ENCODE data around the gene DMP1. TPM values are rescaled to one million over a fixed set of nuclear protein-coding genes. Genes with fewer than 3 reads are reported as not detected.

Gene DMP1
- total RNA-seq, 2 donors from 2014 or later: not detected

DNA sequence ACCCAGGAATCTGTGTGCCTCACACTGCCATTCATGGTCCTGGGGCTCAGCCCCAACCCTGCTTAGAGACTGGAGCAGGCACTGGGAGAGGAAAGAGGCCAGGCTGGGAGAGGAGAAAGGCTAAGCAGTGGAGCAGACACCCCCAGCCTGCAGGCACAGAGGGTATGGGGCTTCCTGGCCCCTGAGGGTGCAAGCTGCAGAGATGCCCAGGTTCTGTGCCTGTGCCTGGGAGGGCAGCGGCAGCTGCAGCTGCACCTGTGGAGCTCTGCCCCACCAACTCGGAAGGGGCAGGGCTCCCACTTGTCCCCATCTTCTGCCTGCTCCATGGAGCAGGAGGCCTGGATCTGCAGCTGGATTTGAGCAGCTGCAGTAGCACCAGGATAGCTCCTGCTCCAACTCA lies 47.9 kb downstream of the DMP1 start:
- no peak for DNase-seq
- ATAC-seq (replicated peaks in 1 of 2): no peak
- peaks cover 4 to 5% of the 10 kb centered on the region in 2 donors for H3K9me3 Mint-ChIP-seq
- no peaks in the 10 kb centered on the region for H3K4me1 Mint-ChIP-seq (ENCODE audit: low read depth)
- peaks cover 3 to 4% of the 10 kb centered on the region in 2 donors for H3K36me3 Mint-ChIP-seq (ENCODE audit: insufficient read depth in 2 of 2)
- H3K27ac Mint-ChIP-seq: no peak overlapping the region
- peaks cover 6% of the 10 kb centered on the region for H3K27me3 Mint-ChIP-seq (ENCODE audit: low read depth)
- no peak overlapping the region for H3K4me3 Mint-ChIP-seq

DNA sequence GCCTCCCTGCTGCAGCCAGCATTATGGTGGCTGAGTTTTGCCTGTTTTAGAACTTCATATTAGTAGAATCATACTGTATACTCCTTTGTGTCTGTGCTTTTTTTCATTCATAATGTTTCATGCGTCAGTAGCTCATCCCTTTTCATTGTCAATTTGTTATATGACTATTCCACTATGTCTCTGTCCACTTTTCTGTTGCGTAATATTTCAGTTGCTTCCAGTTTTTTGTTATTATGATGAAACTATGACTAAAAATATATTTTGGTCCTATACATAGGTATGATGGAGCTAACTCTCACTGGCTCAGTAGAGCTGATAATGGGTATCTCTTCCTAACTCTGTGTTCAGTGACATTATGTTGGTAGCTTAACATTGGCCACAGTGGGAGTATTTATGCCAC lies 48.3 kb downstream of the DMP1 start:
- DNase-seq (no peak), ATAC-seq (replicated peaks in 1 of 2) (no peak)
- Mint-ChIP-seq H3K27ac (no peak overlapping the region), H3K9me3 (peaks cover under 1 to 2% of the 10 kb centered on the region in 2 donors), H3K4me3 (no peak overlapping the region), H3K36me3 (ENCODE audit: insufficient read depth in 2 of 2) (peaks cover 0 to under 1% of the 10 kb centered on the region in 2 donors), H3K27me3 (ENCODE audit: low read depth) (peaks cover 6% of the 10 kb centered on the region), H3K4me1 (ENCODE audit: low read depth) (no peaks in the 10 kb centered on the region)

DNA sequence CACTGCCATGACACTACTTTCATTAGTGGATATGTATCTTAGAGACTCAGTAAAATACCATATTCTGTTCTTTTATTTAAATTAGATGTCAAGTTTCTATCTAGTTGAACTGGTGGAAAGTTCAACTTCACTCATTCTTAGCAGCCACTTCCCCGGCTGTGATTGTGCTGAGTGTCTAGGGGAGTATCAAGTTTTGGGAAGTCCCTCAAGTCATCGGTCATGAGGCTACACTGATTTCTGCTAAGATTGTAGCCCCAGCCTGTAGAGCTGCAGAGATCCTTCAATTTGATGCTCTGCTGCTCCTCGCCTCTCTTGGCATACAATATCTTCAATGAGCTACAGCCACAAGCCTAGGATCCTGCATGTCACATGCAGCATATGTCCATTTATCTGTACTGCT lies 53.9 kb downstream of the DMP1 start:
- H3K4me1 Mint-ChIP-seq (ENCODE audit: low read depth): no peaks in the 10 kb centered on the region
- H3K27ac Mint-ChIP-seq: no peak overlapping the region

DNA sequence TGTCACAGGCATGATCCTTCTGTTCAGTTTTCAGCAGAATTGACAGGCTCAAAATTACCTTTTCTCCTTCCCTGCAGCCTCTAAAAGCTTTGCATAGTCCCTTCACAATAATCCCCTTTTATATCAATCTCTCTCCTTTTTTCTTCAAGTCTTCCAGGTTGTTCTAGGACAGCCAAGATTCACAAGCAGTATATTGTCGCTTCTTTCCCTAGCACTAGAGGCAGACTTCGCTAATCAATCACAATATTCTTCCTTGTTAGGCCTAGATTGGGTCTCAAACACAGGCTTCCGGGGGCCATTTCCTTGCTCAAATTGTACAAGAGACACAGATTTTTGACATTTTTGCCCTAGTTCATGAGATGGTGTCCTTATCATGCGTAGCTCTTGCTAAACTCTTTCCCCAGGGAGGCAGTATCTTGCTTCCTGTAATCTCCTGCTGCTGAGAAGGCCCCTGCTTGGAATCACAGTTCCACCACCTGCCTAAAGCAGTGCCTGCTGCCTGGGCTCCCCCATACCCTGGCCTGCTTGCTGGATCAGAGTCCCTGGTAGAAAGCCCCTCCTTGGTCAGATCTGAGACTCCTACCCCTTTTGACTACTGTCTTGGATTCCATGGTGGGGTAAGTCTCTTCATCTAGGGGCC lies 57.3 kb downstream of the DMP1 start:
- Mint-ChIP-seq H3K27ac (no peak overlapping the region), H3K4me3 (no peak overlapping the region), H3K27me3 (ENCODE audit: low read depth) (peaks cover 13% of the 10 kb centered on the region), H3K4me1 (ENCODE audit: low read depth) (no peaks in the 10 kb centered on the region), H3K36me3 (ENCODE audit: insufficient read depth in 2 of 2) (no peaks in the 10 kb centered on the region), H3K9me3 (no peaks in the 10 kb centered on the region)
- ATAC-seq (replicated peaks in 1 of 2) (no peak), DNase-seq (no peak)

More for the DNA sequence above, 53.9 kb downstream of the DMP1 start:
- DNase-seq (no peak), ATAC-seq (replicated peaks in 1 of 2) (no peak)
- Mint-ChIP-seq H3K9me3 (no peaks in the 10 kb centered on the region), H3K36me3 (ENCODE audit: insufficient read depth in 2 of 2) (no peaks in the 10 kb centered on the region), H3K4me3 (no peak overlapping the region), H3K27me3 (ENCODE audit: low read depth) (peaks cover 13% of the 10 kb centered on the region)

Other genes starting within 250 kb of the DMP1 start
- 10 to 100 TPM; 10.2 to 12.6 TPM for gene NUDT9, start 227.7 kb upstream of the DMP1 start, total RNA-seq
- not detected for gene SPARCL1, start 120.9 kb upstream of the DMP1 start, total RNA-seq
- not detected for gene DSPP, start 41.8 kb upstream of the DMP1 start, total RNA-seq
- gene IBSP, start 149.3 kb downstream of the DMP1 start, total RNA-seq: not detected
- not detected for gene MEPE, start 182.7 kb downstream of the DMP1 start, total RNA-seq

Data from activated T-cell treated with anti-CD3 and anti-CD28 coated beads, Interleukin-2, amount 50 U/mL, for 72 hours (primary cell).